Transverse colon (tissue), 4 donors: ENCODE measurements around the gene DLG2. TPM values are rescaled to one million over a fixed set of nuclear protein-coding genes. Genes with fewer than 3 reads are reported as not detected.

ENCODE experiments used
- DNase-seq: peaks from one replicate; pipeline ENCODE4 v3.0.0-alpha.2; 2019
- H3K27ac ChIP-seq, 4 donors: fragments of 200-600 bp; sonication (generic); 2 replicates each; pipeline ENCODE4 v1.5.1; 2016 to 2018; ENCODE audit warnings: inconsistent platforms in 4 of 4
- H3K27me3 ChIP-seq: fragments of 200-600 bp; sonication (generic); 2 replicates; pipeline ENCODE4 v1.5.1; 2017; ENCODE audit warnings: inconsistent platforms
- H3K36me3 ChIP-seq, 4 donors: fragments of 200-600 bp; sonication (generic); 2 replicates each; pipeline ENCODE4 v1.5.1; 2017 to 2019; ENCODE audit warnings: inconsistent platforms in 4 of 4
- H3K4me1 ChIP-seq, 4 donors: fragments of 200-600 bp; sonication (generic); 2 replicates each; pipeline ENCODE4 v1.5.1; 2017 to 2020; ENCODE audit warnings: inconsistent platforms in 4 of 4
- H3K4me3 ChIP-seq, 4 donors: fragments of 200-600 bp; sonication (generic); 1 replicate in 1 of 4; 2 replicates in 3 of 4; pipeline versions ENCODE4 v1.5.1 to v1.6.1; 2017 to 2019; ENCODE audit warnings: inconsistent platforms in 4 of 4
- H3K9me3 ChIP-seq, 2 donors: fragments of 200-600 bp; sonication (generic); 2 replicates each; pipeline ENCODE4 v1.5.1; 2017 to 2019; ENCODE audit warnings: inconsistent platforms in 2 of 2
- EP300 ChIP-seq: sonication (generic); formaldehyde crosslinking; IDR thresholded peaks from one replicate; pipeline ENCODE4 v1.6.1; 2017; ENCODE audit warnings: antibody characterized with exemption, low read depth
- POLR2A ChIP-seq: fragments of 450-650 bp; IDR thresholded peaks from one replicate; pipeline ENCODE4 v1.6.1; 2016; ENCODE audit warnings: antibody characterized with exemption, mild to moderate bottlenecking, moderate library complexity
- POLR2AphosphoS5 ChIP-seq, 3 donors: sonication (generic); formaldehyde crosslinking; IDR thresholded peaks; one replicate each; pipeline ENCODE4 v1.6.1; 2016; ENCODE audit warnings: antibody characterized with exemption in 3 of 3
- WGBS, 2 donors: methylation state at CpG; one replicate each; pipeline ENCODE4 v1.1.5; 2018; ENCODE audit warnings: low coverage in 1 of 2; 5-methylcytosine and 5-hydroxymethylcytosine counted together
- in situ Hi-C, 4 donors: fragments of 200-750 bp; cut with MboI; loops; one replicate each; pipeline versions ENCODE4 v1.15.0 to v1.15.1; 2017; ENCODE audit warnings: low sequenced_read_pairs in 3 of 4, low pct_ligation_motif_present in 1 of 4, low pct_unique_long_range_greater_than_20kb in 1 of 4
- intact Hi-C: fragments of 100-400 bp; cut with DNase I; formaldehyde crosslinking; loops from one replicate; pipeline ENCODE4 v1.15.1; 2023; ENCODE audit warnings: low total_unique reads
- total RNA-seq, 4 donors: library from RNA; depleted of rRNA; stranded (reverse); fragments of >200 nt; gene quantifications; one replicate each; pipeline ENCODE4 v1.1.0, GENCODE V29; 2016
- TF ChIP-seq, protein P1 (sequence below), 5 experiments: fragments of 200-600 bp in 3 of 5; fragments of 450-650 bp in 2 of 5; sonication (generic) in 3 of 5; IDR thresholded peaks; 1 replicate in 2 of 5; 2 replicates in 3 of 5; pipeline ENCODE4 v1.5.1; 2016 to 2017; ENCODE audit warnings: antibody characterized with exemption in 5 of 5, inconsistent platforms in 3 of 5, mild to moderate bottlenecking in 2 of 5, moderate library complexity in 1 of 5

Gene DLG2
- total RNA-seq, 4 donors from 2014 or later: 1.9 to 28.3 (median 3.7) TPM

DNA sequence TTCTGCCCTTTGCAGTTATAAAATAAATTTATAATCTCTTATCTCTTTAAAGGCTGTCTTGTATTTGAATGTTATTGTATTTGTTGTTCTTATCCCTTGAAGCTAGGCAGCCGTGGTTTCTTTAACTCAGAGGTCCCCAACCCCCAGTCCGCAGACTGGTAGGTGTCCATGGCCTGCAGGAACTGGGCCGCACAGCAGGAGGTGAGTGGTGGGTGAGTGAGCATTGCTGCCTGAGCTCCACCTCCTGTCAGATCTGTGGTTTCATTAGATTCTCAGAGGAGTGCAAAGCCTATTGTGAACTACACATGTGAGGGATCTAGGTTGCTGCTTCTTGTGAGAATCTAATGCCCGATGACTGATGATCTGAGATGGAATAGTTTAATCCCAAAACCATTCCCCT, 1961.0 kb downstream of the DLG2 start:
- H3K4me3 ChIP-seq: no peak overlapping the region
- no peaks in the 10 kb centered on the region for H3K4me1 ChIP-seq
- TF ChIP-seq POLR2AphosphoS5 (IDR thresholded peaks at IDR 0.05): no peak
- TF ChIP-seq EP300: no peak
- no peak for TF ChIP-seq POLR2A
- TF ChIP-seq, protein P1, sequence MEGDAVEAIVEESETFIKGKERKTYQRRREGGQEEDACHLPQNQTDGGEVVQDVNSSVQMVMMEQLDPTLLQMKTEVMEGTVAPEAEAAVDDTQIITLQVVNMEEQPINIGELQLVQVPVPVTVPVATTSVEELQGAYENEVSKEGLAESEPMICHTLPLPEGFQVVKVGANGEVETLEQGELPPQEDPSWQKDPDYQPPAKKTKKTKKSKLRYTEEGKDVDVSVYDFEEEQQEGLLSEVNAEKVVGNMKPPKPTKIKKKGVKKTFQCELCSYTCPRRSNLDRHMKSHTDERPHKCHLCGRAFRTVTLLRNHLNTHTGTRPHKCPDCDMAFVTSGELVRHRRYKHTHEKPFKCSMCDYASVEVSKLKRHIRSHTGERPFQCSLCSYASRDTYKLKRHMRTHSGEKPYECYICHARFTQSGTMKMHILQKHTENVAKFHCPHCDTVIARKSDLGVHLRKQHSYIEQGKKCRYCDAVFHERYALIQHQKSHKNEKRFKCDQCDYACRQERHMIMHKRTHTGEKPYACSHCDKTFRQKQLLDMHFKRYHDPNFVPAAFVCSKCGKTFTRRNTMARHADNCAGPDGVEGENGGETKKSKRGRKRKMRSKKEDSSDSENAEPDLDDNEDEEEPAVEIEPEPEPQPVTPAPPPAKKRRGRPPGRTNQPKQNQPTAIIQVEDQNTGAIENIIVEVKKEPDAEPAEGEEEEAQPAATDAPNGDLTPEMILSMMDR (IDR thresholded peaks at IDR 0.05): no peak
- H3K9me3 ChIP-seq: no peaks in the 10 kb centered on the region
- DNase-seq: no peak
- no peak overlapping the region for H3K27ac ChIP-seq
- in situ Hi-C loops: no loop called here
- WGBS, 2 donors: 81% methylated on average over 4 of the region's 4 CpGs; no CpG with 5 or more reads in 1 of the 2 donors
- no peaks in the 10 kb centered on the region for H3K36me3 ChIP-seq
- intact Hi-C loops: no loop called here
- H3K27me3 ChIP-seq: no peaks in the 10 kb centered on the region

DNA sequence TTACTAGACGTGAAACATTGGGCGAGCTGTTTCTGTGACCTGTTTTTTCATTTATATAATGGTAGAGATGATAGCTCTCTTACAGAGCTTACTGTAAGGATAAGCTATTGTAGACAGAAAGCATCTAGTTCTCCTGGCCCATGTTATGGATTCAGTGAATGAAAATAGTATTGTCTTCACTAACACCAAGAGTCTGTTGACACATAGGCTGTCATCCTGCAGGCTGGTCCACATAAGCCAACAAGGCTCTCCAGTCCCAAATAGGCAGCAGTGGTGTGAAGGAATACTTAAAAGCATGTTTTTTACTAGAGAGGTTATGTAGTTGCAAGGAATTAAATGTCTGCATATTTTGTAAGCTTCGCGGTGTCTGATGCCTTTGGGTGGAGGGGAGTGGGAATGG, 1963.2 kb downstream of the DLG2 start:
- 94 to 96% methylated on average over 4 of the region's 4 CpGs for WGBS, 2 donors
- no peak for DNase-seq
- Histone ChIP-seq H3K36me3 (no peaks in the 10 kb centered on the region), H3K9me3 (no peaks in the 10 kb centered on the region), H3K27ac (no peak overlapping the region), H3K4me1 (no peaks in the 10 kb centered on the region), H3K4me3 (no peak overlapping the region), H3K27me3 (no peaks in the 10 kb centered on the region)
- intact Hi-C loops: no loop called here
- in situ Hi-C loops: no loop called here
- TF ChIP-seq POLR2A (no peak), EP300 (no peak), POLR2AphosphoS5 (IDR thresholded peaks at IDR 0.05) (no peak)
- TF ChIP-seq, protein P1 (IDR thresholded peaks at IDR 0.05): no peak

DNA sequence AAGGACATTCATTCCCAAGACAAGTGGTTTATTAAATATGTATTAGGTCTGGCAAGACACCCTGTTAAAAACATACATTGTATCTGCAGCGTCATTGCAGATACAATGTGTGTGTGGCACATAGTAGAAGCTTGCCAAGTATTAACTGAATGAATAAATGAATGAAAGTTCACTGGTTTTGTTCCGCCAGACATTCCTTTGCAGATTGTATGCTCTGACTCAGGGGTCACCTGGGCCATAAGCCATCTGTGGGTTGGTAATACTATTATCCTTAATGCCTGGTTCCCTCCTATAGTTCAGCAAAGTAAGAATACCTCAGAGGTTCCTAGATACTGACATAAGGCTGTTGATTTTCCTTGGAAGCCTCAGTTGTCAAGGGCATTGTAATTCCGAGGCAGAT, 1963.7 kb downstream of the DLG2 start:
- H3K4me3 ChIP-seq: no peak overlapping the region
- WGBS, 2 donors: 75 to 89% methylated on average over 2 to 3 of the region's 3 CpGs
- H3K27ac ChIP-seq: no peak overlapping the region
- no peaks in the 10 kb centered on the region for H3K4me1 ChIP-seq
- intact Hi-C loops: no loop called here
- TF ChIP-seq EP300: no peak
- no peak for TF ChIP-seq POLR2AphosphoS5 (IDR thresholded peaks at IDR 0.05)
- TF ChIP-seq, protein P1 (IDR thresholded peaks at IDR 0.05): no peak
- no peak for TF ChIP-seq POLR2A
- H3K36me3 ChIP-seq: no peaks in the 10 kb centered on the region
- no peak for DNase-seq
- in situ Hi-C loops: no loop called here
- H3K9me3 ChIP-seq: no peaks in the 10 kb centered on the region
- H3K27me3 ChIP-seq: no peaks in the 10 kb centered on the region

DNA sequence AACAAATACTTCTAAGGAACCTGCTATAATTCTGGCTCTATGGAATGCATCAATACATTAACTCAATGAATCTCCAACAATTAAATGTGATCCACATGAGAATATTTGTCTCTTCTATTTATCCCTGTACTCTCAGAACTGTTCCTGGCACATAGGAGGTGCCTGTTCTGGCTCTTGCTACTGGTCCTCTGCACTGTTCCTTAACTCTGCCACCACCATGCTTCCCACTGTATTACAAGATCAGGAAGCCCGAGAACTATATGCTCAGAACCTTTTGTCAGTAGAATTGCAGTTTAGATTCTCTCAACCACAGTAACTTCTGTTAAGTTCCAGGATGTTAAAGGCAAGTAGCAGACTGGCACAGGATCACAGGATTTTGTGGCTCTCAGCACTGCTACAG, 1964.7 kb downstream of the DLG2 start:
- H3K36me3 ChIP-seq: no peaks in the 10 kb centered on the region
- TF ChIP-seq POLR2AphosphoS5 (IDR thresholded peaks at IDR 0.05): no peak
- TF ChIP-seq POLR2A: no peak
- TF ChIP-seq, protein P1 (IDR thresholded peaks at IDR 0.05): no peak
- TF ChIP-seq EP300: no peak
- intact Hi-C loops: no loop called here
- H3K27ac ChIP-seq: no peak overlapping the region
- 83 to 90% methylated on average over 1 of the region's 1 CpG for WGBS, 2 donors
- H3K27me3 ChIP-seq: no peaks in the 10 kb centered on the region
- H3K9me3 ChIP-seq: no peaks in the 10 kb centered on the region
- no peak overlapping the region for H3K4me3 ChIP-seq
- no peak for DNase-seq
- no peaks in the 10 kb centered on the region for H3K4me1 ChIP-seq
- in situ Hi-C loops: no loop called here
